ENCODE results near the gene LIAS. TPM values are rescaled to one million over a fixed set of nuclear protein-coding genes. Genes with fewer than 3 reads are reported as not detected.
A peak's percentile ranks its signal among the peaks of the same experiment; 100 is the strongest.

The LIAS gene
- total RNA-seq, 2 experiments from 2014 or later: 35.8 to 42.5 TPM

DNA sequence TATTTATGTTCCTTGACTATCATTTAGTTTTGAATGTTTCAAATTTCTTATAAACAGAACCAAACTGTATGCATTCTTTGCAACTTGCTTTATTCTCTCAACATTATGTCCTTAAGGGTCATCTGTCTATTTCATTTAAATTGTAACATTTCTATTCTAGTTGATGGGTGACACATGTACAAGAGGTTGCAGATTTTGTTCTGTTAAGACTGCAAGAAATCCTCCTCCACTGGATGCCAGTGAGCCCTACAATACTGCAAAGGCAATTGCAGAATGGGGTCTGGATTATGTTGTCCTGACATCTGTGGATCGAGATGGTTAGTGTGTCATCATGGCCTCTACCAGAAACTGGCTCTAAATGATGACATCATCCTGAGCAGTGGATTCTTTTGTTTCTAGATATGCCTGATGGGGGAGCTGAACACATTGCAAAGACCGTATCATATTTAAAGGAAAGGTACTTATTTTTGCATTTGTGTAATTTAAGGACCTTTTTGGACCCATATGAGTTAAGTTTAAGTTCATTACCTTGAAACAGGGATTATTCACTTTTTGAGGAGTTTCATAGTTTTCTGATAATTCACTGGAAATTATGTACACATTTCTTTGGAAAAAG, 6.1 kb downstream of the LIAS start:
- H3K27ac Mint-ChIP-seq: peak overlapping the region; percentile 21
- intact Hi-C loops (cut with micrococcal nuclease): loop anchor here (10.0 kb wide), 1 partner anchor 510 kb away; the partner anchor contains the start of gene PDS5A

DNA sequence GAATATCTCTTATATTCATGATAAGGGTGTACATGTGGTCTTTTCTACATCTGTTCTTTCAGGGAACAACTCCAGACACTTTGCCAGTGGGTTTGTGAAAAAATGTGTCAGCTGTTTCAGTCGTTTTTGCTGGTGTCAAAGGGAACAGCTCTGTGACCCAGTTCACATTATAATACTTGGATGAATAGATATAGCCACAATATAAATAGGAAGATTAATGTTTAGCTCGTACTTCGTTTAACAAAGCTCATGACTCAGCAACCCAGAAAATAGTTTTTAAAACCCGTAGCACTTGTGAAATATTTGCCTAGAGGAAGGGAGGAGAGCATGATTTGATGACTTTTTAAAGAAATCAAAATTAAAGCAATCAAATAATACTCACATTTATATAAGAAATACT, 7.9 kb downstream of the LIAS start:
- Mint-ChIP-seq H3K36me3 (ENCODE audit: low read depth) (peaks cover 38% of the 10 kb centered on the region), H3K4me3 (no peak overlapping the region), H3K27ac (no peak overlapping the region), H3K27me3 (no peaks in the 10 kb centered on the region), H3K4me1 (ENCODE audit: low read depth) (peaks cover 12% of the 10 kb centered on the region), H3K9me3 (no peaks in the 10 kb centered on the region)
- intact Hi-C loops (cut with micrococcal nuclease): loop anchor here (10.0 kb wide), 1 partner anchor 508 kb away; the partner anchor contains the start of gene PDS5A
- DNase-seq: no peak
- ATAC-seq: no peak
- ChIA-PET POLR2A (interaction anchor here (0.6 to 1.9 kb wide), 2 partner anchors 33 to 172 kb away, joined by 3 to 4 read pairs; partner anchors contain the start of gene SMIM14), CTCF (no interaction called here)
- TF ChIP-seq, protein P1, sequence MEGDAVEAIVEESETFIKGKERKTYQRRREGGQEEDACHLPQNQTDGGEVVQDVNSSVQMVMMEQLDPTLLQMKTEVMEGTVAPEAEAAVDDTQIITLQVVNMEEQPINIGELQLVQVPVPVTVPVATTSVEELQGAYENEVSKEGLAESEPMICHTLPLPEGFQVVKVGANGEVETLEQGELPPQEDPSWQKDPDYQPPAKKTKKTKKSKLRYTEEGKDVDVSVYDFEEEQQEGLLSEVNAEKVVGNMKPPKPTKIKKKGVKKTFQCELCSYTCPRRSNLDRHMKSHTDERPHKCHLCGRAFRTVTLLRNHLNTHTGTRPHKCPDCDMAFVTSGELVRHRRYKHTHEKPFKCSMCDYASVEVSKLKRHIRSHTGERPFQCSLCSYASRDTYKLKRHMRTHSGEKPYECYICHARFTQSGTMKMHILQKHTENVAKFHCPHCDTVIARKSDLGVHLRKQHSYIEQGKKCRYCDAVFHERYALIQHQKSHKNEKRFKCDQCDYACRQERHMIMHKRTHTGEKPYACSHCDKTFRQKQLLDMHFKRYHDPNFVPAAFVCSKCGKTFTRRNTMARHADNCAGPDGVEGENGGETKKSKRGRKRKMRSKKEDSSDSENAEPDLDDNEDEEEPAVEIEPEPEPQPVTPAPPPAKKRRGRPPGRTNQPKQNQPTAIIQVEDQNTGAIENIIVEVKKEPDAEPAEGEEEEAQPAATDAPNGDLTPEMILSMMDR (IDR thresholded peaks at IDR 0.05): no peak

More for the DNA sequence above, 6.1 kb downstream of the LIAS start:
- H3K9me3 Mint-ChIP-seq: no peaks in the 10 kb centered on the region
- H3K4me3 Mint-ChIP-seq: no peak overlapping the region
- TF ChIP-seq, protein P1 (IDR thresholded peaks at IDR 0.05): peak; percentile 25
- H3K36me3 Mint-ChIP-seq (ENCODE audit: low read depth): peaks cover 40% of the 10 kb centered on the region
- ChIA-PET CTCF (no interaction called here), POLR2A (interaction anchor here (1.9 kb wide), 1 partner anchor 174 kb away, joined by 4 read pairs; the partner anchor contains the start of gene SMIM14)
- H3K4me1 Mint-ChIP-seq (ENCODE audit: low read depth): peaks cover 23% of the 10 kb centered on the region
- DNase-seq: no peak
- ATAC-seq: peak; percentile 85
- H3K27me3 Mint-ChIP-seq: no peaks in the 10 kb centered on the region

DNA sequence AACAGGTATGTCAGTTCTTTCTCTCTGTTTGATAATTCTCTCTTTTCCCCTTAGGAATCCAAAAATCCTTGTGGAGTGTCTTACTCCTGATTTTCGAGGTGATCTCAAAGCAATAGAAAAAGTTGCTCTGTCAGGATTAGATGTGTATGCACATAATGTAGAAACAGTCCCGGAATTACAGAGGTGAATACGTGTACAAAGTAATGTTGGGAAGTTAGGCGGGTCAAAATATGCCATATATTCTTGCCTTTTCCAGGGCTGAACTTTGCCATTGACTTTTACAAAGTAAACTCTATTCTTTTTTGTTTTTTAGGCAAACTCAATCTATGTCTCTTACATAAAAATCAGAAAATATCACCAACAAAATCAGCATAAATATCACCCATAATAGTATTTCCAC, 8.6 kb downstream of the LIAS start:
- Mint-ChIP-seq H3K27ac (no peak overlapping the region), H3K4me1 (ENCODE audit: low read depth) (peaks cover 12% of the 10 kb centered on the region), H3K4me3 (no peak overlapping the region), H3K36me3 (ENCODE audit: low read depth) (peaks cover 42% of the 10 kb centered on the region), H3K27me3 (no peaks in the 10 kb centered on the region), H3K9me3 (no peaks in the 10 kb centered on the region)
- TF ChIP-seq, protein P1 (IDR thresholded peaks at IDR 0.05): no peak
- ChIA-PET CTCF (no interaction called here), POLR2A (no interaction called here)
- ATAC-seq: no peak
- intact Hi-C loops (cut with micrococcal nuclease): loop anchor here (10.0 kb wide), 1 partner anchor 507 kb away; the partner anchor contains the start of gene PDS5A
- no peak for DNase-seq

DNA sequence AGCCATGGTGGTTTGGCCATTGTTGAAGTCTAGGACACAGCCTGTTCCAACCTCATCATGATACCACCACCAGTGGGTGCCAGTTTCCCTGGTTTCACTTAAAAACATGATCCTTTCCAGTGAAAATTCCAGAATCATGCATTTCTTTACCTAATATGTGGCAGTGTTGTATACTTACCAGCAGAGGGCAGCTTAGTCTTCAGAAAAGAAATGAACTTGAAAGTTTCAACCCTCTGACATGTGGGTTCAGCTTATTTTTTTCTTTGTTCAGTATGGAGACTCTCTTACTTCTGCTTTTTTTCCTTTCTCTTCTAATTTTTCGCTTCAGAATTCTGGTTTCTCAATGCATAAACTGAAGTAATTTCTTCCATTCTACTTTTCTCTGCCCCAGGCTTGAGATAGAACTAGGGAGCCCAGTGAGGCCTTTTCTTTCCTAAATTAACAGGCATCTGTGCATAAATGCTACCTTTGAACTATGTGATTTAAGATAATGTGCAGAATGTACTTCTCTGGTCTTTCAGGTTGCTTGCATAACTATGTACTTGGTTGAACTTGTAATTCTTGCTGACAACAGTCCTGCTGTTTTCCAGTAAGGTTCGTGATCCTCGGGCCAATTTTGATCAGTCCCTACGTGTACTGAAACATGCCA, 10.7 kb downstream of the LIAS start:
- peaks cover 8% of the 10 kb centered on the region for H3K4me1 Mint-ChIP-seq (ENCODE audit: low read depth)
- ATAC-seq (peak; percentile 79), DNase-seq (peak; percentile 16)
- TF ChIP-seq, protein P1 (IDR thresholded peaks at IDR 0.05): peak; percentile 94
- H3K4me3 Mint-ChIP-seq: no peak overlapping the region
- CTCF ChIA-PET: interaction anchor here (0.6 to 2.8 kb wide), 48 partner anchors 8 to 506 kb away, joined by 3 to 31 read pairs (median 4); partner anchors contain the start of genes LIAS, RPL9, SMIM14 and UBE2K
- peaks cover 42% of the 10 kb centered on the region for H3K36me3 Mint-ChIP-seq (ENCODE audit: low read depth)
- no peaks in the 10 kb centered on the region for H3K27me3 Mint-ChIP-seq
- no peaks in the 10 kb centered on the region for H3K9me3 Mint-ChIP-seq
- intact Hi-C loops (cut with micrococcal nuclease): loop anchor here (10.0 kb wide), 1 partner anchor 505 kb away; the partner anchor contains the start of gene PDS5A
- peak overlapping the region; percentile 60 for H3K27ac Mint-ChIP-seq
- POLR2A ChIA-PET: interaction anchor here (1.0 to 2.1 kb wide), 4 partner anchors 10 to 27 kb away, joined by 3 to 8 read pairs (median 4); partner anchors contain the start of genes LIAS and RPL9
